H7 (cell line): ENCODE results near the gene AGAP2. TPM values are rescaled to one million over a fixed set of nuclear protein-coding genes. Genes with fewer than 3 reads are reported as not detected.
"Not testable (repeated sequence)": the region's sequence is repeated elsewhere in the genome, so short reads cannot be mapped to it uniquely, and the experiment has no call there.

Source experiments
- DNase-seq: peaks from one replicate; pipeline ENCODE4 v3.0.0; 2012
- H3K27me3 ChIP-seq: 2 replicates; pipeline ENCODE4 v1.6.0; 2011; ENCODE audit warnings: mild to moderate bottlenecking, low read length; ENCODE audit not compliant: control insufficient read depth, insufficient read depth
- H3K36me3 ChIP-seq: replicated peaks from 2 replicates; pipeline ENCODE4 v1.5.1; 2011; ENCODE audit warnings: low read length; ENCODE audit not compliant: control insufficient read depth, insufficient read depth
- H3K4me3 ChIP-seq: 2 replicates; pipeline ENCODE4 v1.5.1; 2011; ENCODE audit warnings: low read depth, mild to moderate bottlenecking, control low read depth, low read length, moderate library complexity; ENCODE audit not compliant: insufficient read depth
- total RNA-seq: library from RNA; depleted of rRNA; stranded (reverse); fragments of >200 nt; shearing (Covaris generic); gene quantifications from 2 replicates; pipeline ENCODE4 v1.2.3, GENCODE V29; 2014; rRNA removed

The AGAP2 gene
- total RNA-seq, 1 experiment from 2014 or later, result 0.35 TPM

DNA sequence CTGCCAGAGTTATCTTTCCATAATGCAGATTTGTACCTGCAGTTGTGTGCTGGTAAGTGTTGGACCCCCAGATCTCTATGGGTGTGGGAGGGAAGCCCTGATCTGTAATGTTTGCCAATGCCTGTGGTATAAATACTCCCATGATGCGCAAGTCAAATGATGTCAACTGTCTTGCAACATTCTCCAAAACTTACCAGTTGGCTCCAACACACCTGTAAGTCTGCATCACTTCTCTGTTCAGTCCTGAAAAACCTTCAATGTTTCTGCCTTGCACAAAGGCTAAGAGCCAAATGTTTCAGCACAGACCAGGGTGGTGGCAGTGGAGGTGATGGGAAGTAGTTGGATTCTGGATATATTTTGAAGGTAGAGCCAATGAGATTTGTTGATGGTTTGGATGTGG, 41.5 kb downstream of the AGAP2 start:
- Histone ChIP-seq H3K27me3 (no peaks in the 10 kb centered on the region), H3K36me3 (no peaks in the 10 kb centered on the region), H3K4me3 (no peak overlapping the region)
- DNase-seq, result no peak

DNA sequence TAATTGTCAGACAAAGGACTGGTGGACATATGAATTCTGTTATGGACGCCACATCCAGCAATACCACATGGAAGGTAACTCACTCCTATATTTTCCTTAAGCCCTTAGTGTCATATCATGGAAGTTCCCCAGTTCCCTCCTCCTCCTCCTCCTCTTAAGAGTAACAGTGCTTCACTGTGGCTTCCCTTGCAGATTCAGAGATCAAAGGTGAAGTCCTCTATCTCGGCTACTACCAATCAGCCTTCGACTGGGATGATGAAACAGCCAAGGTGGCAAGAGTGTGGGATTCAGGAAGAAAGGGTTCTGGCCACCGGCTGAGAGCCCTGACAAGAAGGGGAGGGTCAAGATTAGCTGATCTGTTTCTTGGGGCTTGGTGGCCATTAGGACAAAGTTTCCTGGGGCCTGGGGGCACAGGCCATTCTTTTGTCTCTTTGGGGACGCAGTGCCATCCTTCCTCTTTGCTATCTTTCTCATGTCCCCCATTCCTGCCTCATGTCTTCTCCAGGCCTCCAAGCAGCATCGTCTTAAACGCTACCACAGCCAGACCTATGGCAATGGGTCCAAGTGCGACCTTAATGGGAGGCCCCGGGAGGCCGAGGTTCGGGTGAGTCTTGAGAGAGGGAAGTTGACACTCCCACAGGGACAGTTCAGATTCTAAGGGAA, 42.6 kb downstream of the AGAP2 start:
- H3K36me3 ChIP-seq, result no peaks in the 10 kb centered on the region
- H3K4me3 ChIP-seq, result no peak overlapping the region
- DNase-seq, result no peak
- H3K27me3 ChIP-seq, result no peaks in the 10 kb centered on the region

DNA sequence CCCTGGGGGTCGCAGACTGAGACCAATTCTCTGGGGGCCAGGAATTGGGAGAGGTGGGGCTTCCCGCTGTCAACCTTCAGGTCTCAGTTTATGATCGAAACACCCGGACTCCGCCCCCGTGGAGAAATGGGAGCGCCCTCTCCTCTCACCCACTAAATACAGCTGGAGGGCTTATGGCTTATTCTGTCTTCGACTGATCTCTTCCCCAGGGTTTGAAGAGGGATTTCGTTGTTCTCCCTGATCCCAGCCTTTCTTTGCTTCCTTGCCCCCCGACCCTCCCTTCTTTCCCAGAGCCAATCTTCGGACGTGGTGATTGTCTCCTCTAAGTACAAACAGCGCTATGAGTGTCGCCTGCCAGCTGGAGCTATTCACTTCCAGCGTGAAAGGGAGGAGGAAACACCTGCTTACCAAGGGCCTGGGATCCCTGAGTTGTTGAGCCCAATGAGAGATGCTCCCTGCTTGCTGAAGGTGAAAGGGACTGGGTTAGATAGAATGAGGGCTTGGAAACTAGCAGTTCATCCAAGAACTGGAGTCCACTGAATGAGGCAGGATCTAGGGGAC, 44.0 kb downstream of the AGAP2 start:
- no peak for DNase-seq
- no peaks in the 10 kb centered on the region for H3K36me3 ChIP-seq
- H3K27me3 ChIP-seq, result no peaks in the 10 kb centered on the region
- peak overlapping the region; percentile 79 for H3K4me3 ChIP-seq

GRCh38 chr12:57693659-57694458, 44.7 kb downstream of the AGAP2 start, which contains the start of gene OS9:
Gene OS9 (plus strand): TSS chr12:57694132. CDS start chr12:57694162, 30 bp downstream.
- no peaks in the 10 kb centered on the region for H3K36me3 ChIP-seq
- H3K27me3 ChIP-seq, result no peaks in the 10 kb centered on the region
- peak within 1 kb of the TSS; percentile 79 for H3K4me3 ChIP-seq
- DNase-seq, result peak; percentile 95

DNA sequence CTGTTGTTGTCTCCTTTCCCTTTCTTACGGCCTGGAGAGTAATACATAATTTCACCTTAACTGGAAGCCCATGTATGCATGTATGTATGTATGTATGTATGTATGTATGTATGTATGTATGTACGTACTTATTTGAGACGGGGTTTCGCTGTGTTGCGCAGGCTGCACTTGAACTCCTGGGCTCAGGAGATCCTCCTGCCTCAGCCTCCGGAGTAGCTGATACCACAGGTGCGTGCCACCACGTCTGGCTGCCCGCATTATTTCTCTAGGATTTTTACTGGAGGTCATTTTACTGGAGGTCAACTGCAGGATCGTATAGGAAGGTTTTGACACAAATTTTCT, 45.3 kb downstream of the AGAP2 start:
- H3K4me3 ChIP-seq, result peak overlapping the region; percentile 8; the same call in 1 of the 2 replicates
- DNase-seq, result no peak
- H3K27me3 ChIP-seq, result no peaks in the 10 kb centered on the region
- no peaks in the 10 kb centered on the region for H3K36me3 ChIP-seq

DNA sequence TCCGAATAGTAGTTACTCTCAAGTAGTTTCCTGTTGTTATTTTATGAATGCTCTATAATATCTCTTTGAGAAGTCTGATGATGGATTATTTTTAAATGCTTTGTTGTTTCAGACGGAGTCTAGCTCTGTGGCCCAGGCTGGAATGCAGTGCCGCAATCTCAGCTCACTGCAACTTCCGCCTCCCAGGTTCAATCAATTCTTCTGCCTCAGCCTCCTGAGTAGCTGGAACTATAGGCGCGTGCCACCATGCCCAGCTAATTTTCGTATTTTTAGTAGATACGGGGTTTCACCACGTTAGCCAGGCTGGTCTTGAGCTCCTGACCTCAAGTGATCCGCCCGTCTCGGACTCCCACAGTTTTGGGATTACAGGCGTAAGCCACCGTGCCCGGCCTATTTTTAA, 46.0 kb downstream of the AGAP2 start:
- Histone ChIP-seq H3K27me3 (no peaks in the 10 kb centered on the region), H3K4me3 (no peak overlapping the region), H3K36me3 (no peaks in the 10 kb centered on the region)
- no peak for DNase-seq

- no peak for DNase-seq
- Histone ChIP-seq H3K27me3 (no peaks in the 10 kb centered on the region), H3K4me3 (no peak overlapping the region), H3K36me3 (no peaks in the 10 kb centered on the region)
Observed at GRCh38 chr12:57688931-57689330, 49.6 kb downstream of the AGAP2 start.

- H3K27me3 ChIP-seq, result no peaks in the 10 kb centered on the region
- no peak for DNase-seq
- no peak overlapping the region for H3K4me3 ChIP-seq
- H3K36me3 ChIP-seq, result no peaks in the 10 kb centered on the region
Observed at GRCh38 chr12:57687862-57688261, 50.7 kb downstream of the AGAP2 start.

GRCh38 chr12:57679697-57680096, 58.8 kb downstream of the AGAP2 start:
- DNase-seq, result no peak
- no peaks in the 10 kb centered on the region; the same call in 1 of the 2 replicates for H3K27me3 ChIP-seq
- H3K36me3 ChIP-seq, result no peaks in the 10 kb centered on the region
- H3K4me3 ChIP-seq, result no peak overlapping the region

DNA sequence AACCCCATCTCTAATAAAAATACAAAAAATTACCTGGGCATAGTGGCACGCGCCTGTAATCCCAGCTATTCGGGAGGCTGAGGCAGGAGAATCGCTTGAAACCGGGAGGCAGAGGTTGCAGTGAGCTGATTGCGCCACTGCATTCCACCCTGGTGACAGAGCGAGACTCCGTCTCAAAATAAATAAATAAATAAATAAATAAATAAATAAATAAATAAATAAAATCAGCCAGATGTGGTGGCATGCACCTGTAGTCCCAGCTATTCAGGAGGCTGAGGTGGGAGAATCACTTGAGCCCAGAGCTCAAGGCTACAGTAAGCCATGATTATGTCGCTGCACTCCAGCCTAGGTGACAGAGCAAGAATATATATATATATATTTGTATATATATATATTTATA, 60.6 kb downstream of the AGAP2 start:
- H3K36me3 ChIP-seq, DNase-seq, H3K27me3 ChIP-seq, H3K4me3 ChIP-seq: not testable (repeated sequence)

DNA sequence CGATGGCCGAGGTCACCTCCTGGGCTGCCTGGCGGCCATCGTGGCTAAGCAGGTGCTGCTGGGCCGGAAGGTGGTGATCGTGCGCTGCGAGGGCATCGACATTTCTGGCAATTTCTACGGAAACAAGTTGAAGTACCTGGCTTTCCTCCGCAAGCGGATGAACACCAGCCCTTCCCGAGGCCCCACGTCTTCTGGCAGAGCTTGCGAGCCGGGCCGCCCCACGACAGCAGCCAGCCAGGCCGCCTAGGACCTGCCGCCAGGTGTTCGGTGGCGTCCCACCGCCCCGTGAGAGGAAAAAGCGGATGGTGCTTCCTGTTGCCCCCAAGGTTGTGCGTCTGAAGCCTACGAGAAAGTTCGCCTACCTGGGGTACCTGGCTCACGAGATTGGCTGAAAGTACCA, 63.9 kb downstream of the AGAP2 start:
- H3K27me3 ChIP-seq, result no peaks in the 10 kb centered on the region; the same call in 1 of the 2 replicates
- peak; percentile 13 for DNase-seq
- H3K4me3 ChIP-seq, result no peak overlapping the region
- H3K36me3 ChIP-seq, result no peaks in the 10 kb centered on the region

Other genes with a start within 250 kb of the AGAP2 start
- 7.1 and 8.3 TPM in 2 replicates for gene DDIT3, start 218.2 kb downstream of the AGAP2 start, total RNA-seq
- 3.8 and 4.2 TPM in 2 replicates for gene MBD6, start 215.9 kb downstream of the AGAP2 start, total RNA-seq
- 98.2 and 125 TPM in 2 replicates for gene DCTN2, start 191.6 kb downstream of the AGAP2 start, total RNA-seq
- 1.0 and 1.3 TPM in 2 replicates for gene KIF5A, start 188.7 kb downstream of the AGAP2 start, total RNA-seq
- gene PIP4K2C, start 147.6 kb downstream of the AGAP2 start, total RNA-seq, result 26.0 and 26.3 TPM in 2 replicates
- 42.9 and 52.9 TPM in 2 replicates for gene DTX3, start 133.9 kb downstream of the AGAP2 start, total RNA-seq
- 8.7 and 19.8 TPM in 2 replicates for gene ARHGEF25, start 127.3 kb downstream of the AGAP2 start, total RNA-seq
- 0.59 and 0.70 TPM in 2 replicates for gene B4GALNT1, start 105.5 kb downstream of the AGAP2 start, total RNA-seq
- 65.5 and 74.1 TPM in 2 replicates for gene OS9, start 44.6 kb downstream of the AGAP2 start, total RNA-seq
- gene TSPAN31, start 6.3 kb upstream of the AGAP2 start, total RNA-seq, result 12.9 and 17.6 TPM in 2 replicates
- gene CDK4, start 13.6 kb upstream of the AGAP2 start, total RNA-seq, result 234 and 275 TPM in 2 replicates
- gene MARCHF9, start 16.4 kb upstream of the AGAP2 start, total RNA-seq, result 1.9 and 4.3 TPM in 2 replicates
- gene CYP27B1, start 28.3 kb upstream of the AGAP2 start, total RNA-seq, result 0.26 and 0.59 TPM in 2 replicates
- 7.1 and 13.8 TPM in 2 replicates for gene METTL1, start 33.4 kb upstream of the AGAP2 start, total RNA-seq
- 3.2 and 3.6 TPM in 2 replicates for gene EEF1AKMT3, start 33.9 kb upstream of the AGAP2 start, total RNA-seq
- gene TSFM, start 44.0 kb upstream of the AGAP2 start, total RNA-seq, result 57.7 and 67.8 TPM in 2 replicates
- 0.38 TPM in 1 of 2 replicates, not detected in the other for gene AVIL, start 80.0 kb upstream of the AGAP2 start, total RNA-seq
- gene CTDSP2, start 108.0 kb upstream of the AGAP2 start, total RNA-seq, result 59.3 and 74.2 TPM in 2 replicates
- 20.6 and 21.9 TPM in 2 replicates for gene ATP23, start 202.8 kb upstream of the AGAP2 start, total RNA-seq